WTC11 (cell line): ENCODE results near the gene HOXB13. TPM values are rescaled to one million over a fixed set of nuclear protein-coding genes. Genes with fewer than 3 reads are reported as not detected.

ENCODE experiments used
- ATAC-seq: fragments of 200-7000 bp; cut with Tn5 transposase; 2 replicates; pipeline ENCODE4 v1.10.0; 2021; ENCODE audit warnings: mild to moderate bottlenecking, moderate library complexity
- CTCF ChIA-PET: fragments of 300-600 bp; sonication (Branson Sonifier 250); formaldehyde crosslinking; loops from one replicate; lab custom pipeline; 2021; ENCODE audit warnings: antibody characterized with exemption; lab: Charles Lee
- POLR2A ChIA-PET: fragments of 350-600 bp; sonication (Branson Sonifier 250); formaldehyde crosslinking; loops from one replicate; lab custom pipeline; 2021; ENCODE audit warnings: antibody characterized with exemption; lab: Charles Lee
- DNase-seq: peaks from one replicate; pipeline ENCODE4 v3.0.0; 2021; ENCODE audit warnings: low spot score
- H3K27ac Mint-ChIP-seq: 2 replicates; pipeline ENCODE4 v1.8.0; 2021; ENCODE audit warnings: mixed read lengths
- H3K27me3 Mint-ChIP-seq: 2 replicates; pipeline ENCODE4 v1.8.0; 2021; ENCODE audit warnings: low read depth, mild to moderate bottlenecking, moderate library complexity, mixed read lengths
- H3K36me3 Mint-ChIP-seq: 2 replicates; pipeline ENCODE4 v1.8.0; 2021; ENCODE audit warnings: mixed read lengths
- H3K4me1 Mint-ChIP-seq: 2 replicates; pipeline ENCODE4 v1.8.0; 2022; ENCODE audit warnings: mixed read lengths
- H3K4me3 Mint-ChIP-seq: 2 replicates; pipeline ENCODE4 v1.8.0; 2021; ENCODE audit warnings: mild to moderate bottlenecking, moderate library complexity, mixed read lengths
- H3K9me3 Mint-ChIP-seq: 2 replicates; pipeline ENCODE4 v1.8.0; 2021; ENCODE audit warnings: mixed read lengths
- AR ChIP-seq: fragments of 250-450 bp; sonication (Bioruptor Pico); IDR thresholded peaks from 2 replicates; pipeline ENCODE4 v1.9.0; 2021; ENCODE audit warnings: mild to moderate bottlenecking
- TP53 ChIP-seq: sonication (generic); formaldehyde crosslinking; IDR thresholded peaks from 2 replicates; pipeline ENCODE4 v1.8.1; 2023; ENCODE audit warnings: mild to moderate bottlenecking, missing genetic modification reagents
- ZNF232 ChIP-seq: sonication (generic); formaldehyde crosslinking; IDR thresholded peaks from 2 replicates; pipeline ENCODE4 v1.8.0; 2022; ENCODE audit warnings: mild to moderate bottlenecking, missing genetic modification reagents
- ZNF532 ChIP-seq: fragments of 250-450 bp; sonication (Bioruptor Pico); IDR thresholded peaks from 2 replicates; pipeline ENCODE4 v1.9.0; 2021; ENCODE audit warnings: mild to moderate bottlenecking, borderline replicate concordance
- total RNA-seq: library from RNA; stranded (reverse); gene quantifications from 3 replicates; pipeline ENCODE4 v1.2.3, GENCODE V29; 2021
- TF ChIP-seq, protein P1 (sequence below): sonication (generic); formaldehyde crosslinking; IDR thresholded peaks from 2 replicates; pipeline ENCODE4 v1.8.1; 2023; ENCODE audit warnings: mild to moderate bottlenecking, moderate library complexity, missing genetic modification reagents

Gene HOXB13
- total RNA-seq, 1 experiment from 2014 or later = 2.8 TPM

DNA sequence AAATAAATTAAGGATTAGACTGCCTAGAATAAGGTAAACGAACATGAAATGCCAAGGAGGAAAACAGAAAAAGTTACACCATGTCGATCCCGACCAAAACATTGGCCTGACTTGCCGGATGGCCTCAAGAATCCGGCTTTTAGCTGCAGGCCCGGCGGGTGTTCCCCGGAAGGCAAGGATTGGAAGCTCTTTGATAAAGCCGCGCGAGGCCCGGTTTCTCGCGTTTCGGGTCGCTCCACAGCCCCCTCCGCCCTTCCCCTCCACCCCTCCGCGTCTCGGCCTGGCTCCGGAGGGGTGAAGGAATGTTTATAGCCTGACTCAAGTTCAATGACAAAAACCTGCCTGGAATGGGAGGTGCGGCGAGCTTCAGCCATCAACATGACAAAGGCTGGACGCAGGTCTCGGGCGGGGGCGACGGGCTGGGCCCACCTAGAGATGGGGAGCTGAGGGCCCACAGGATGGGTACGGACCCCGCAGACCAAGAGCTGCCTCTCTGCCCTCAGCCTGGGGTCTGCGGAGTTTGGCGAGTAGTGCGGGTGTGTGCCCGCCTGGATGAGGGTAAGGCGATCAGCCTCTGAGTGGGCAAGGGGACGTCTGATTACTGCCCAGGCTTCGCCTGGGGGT, 8.8 kb downstream of the HOXB13 start (continued):
- TF ChIP-seq AR (CRISPR knock-in tag) = no peak
- TF ChIP-seq ZNF232 = no peak

GRCh38 chr17:48718761-48719641, 9.5 kb downstream of the HOXB13 start:
- ATAC-seq = peak; percentile 3; the same call in 1 of the 2 replicates

More at GRCh38 chr17:48718761-48719641, 9.5 kb downstream of the HOXB13 start:
- Mint-ChIP-seq H3K27me3 (peaks cover 100% of the 10 kb centered on the region), H3K36me3 (no peaks in the 10 kb centered on the region), H3K9me3 (no peaks in the 10 kb centered on the region), H3K4me1 (peaks cover 52% of the 10 kb centered on the region), H3K27ac (peak overlapping the region; percentile 91), H3K4me3 (peak overlapping the region; percentile 85)
- TF ChIP-seq ZNF532 (CRISPR knock-in tag) = no peak
- TF ChIP-seq, protein P1, sequence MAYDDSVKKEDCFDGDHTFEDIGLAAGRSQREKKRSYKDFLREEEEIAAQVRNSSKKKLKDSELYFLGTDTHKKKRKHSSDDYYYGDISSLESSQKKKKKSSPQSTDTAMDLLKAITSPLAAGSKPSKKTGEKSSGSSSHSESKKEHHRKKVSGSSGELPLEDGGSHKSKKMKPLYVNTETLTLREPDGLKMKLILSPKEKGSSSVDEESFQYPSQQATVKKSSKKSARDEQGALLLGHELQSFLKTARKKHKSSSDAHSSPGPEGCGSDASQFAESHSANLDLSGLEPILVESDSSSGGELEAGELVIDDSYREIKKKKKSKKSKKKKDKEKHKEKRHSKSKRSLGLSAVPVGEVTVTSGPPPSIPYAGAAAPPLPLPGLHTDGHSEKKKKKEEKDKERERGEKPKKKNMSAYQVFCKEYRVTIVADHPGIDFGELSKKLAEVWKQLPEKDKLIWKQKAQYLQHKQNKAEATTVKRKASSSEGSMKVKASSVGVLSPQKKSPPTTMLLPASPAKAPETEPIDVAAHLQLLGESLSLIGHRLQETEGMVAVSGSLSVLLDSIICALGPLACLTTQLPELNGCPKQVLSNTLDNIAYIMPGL = 0 out of 2 replicates have a peak, but pooled peaks have one; percentile 31
- TF ChIP-seq TP53 (CRISPR knock-in tag) = 0 out of 2 replicates have a peak, but pooled peaks have one; percentile 6
- no peak for TF ChIP-seq AR (CRISPR knock-in tag)
- POLR2A ChIA-PET = interaction anchor here (0.7 to 1.7 kb wide), 3 partner anchors 9 to 99 kb away, joined by 3 to 8 read pairs (median 7); partner anchors contain the start of gene HOXB13
- DNase-seq = peak; percentile 43
- CTCF ChIA-PET = interaction anchor here (0.5 to 10.9 kb wide), 23 partner anchors 9 to 1676 kb away, joined by 3 to 218 read pairs (median 5); partner anchors contain the start of genes HOXB13 and TTLL6
